Neural progenitor cell (in vitro differentiated cells): Measurements from ENCODE around the gene PARD6A.

Experiments used
- EZH2 ChIP-seq: fragments of 200-600 bp; sonication (generic); IDR thresholded peaks from 2 replicates; pipeline ENCODE4 v1.6.1; 2017; ENCODE audit warnings: antibody characterized with exemption, mild to moderate bottlenecking, moderate library complexity
- EZH2phosphoT487 ChIP-seq: fragments of 200-600 bp; sonication (generic); IDR thresholded peaks from 2 replicates; pipeline ENCODE4 v1.6.1; 2017; ENCODE audit warnings: antibody characterized with exemption
- TF ChIP-seq, protein P1 (sequence below): fragments of 200-600 bp; sonication (generic); IDR thresholded peaks from 2 replicates; pipeline ENCODE4 v1.5.1; 2017; ENCODE audit warnings: antibody characterized with exemption, mild to moderate bottlenecking

DNA sequence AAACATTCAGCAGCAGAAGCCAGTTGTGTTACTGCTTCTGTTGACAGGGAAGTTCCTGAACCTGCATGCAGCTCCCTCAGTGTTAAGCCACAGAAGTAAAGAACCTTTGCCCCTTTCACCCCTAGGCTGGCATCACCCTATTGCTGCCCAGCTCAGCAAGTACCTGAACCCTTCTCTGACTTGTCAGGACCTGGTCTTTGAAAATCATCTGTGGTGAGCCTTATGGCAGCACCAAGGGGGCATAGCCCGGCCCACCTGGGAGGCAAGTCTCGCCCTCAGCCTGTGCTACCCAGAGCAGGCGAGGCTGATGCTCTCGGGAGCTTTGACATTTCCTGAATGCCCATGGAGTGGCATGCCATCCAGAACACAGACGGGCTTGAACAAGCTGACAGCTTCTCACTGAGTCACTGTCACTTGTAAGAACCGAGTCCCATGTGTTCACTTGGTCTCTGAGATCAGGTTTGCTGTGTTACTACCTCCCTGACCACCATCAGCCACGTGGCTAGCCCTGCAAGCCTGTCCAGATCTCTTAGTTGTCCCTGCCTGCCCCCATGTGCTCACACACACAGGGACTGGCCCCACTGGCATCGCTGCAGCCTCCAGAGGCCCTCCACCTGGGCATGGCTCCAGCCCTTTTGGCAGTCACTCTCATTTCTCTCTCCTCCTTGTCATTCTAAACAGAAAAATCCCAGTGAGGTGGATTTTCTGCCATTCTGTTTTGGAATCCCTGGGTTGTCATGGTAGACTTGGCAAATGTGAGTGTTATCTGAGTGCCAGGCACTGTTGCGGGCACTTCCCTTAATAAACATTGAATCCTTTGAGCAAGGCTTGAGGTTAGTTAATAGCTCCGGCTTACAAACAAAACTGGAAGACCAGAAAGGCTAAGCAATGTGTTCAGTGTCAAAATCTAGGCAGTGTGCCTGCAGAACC lies 18.7 kb upstream of the PARD6A start:
- no peak for TF ChIP-seq EZH2
- TF ChIP-seq, protein P1, sequence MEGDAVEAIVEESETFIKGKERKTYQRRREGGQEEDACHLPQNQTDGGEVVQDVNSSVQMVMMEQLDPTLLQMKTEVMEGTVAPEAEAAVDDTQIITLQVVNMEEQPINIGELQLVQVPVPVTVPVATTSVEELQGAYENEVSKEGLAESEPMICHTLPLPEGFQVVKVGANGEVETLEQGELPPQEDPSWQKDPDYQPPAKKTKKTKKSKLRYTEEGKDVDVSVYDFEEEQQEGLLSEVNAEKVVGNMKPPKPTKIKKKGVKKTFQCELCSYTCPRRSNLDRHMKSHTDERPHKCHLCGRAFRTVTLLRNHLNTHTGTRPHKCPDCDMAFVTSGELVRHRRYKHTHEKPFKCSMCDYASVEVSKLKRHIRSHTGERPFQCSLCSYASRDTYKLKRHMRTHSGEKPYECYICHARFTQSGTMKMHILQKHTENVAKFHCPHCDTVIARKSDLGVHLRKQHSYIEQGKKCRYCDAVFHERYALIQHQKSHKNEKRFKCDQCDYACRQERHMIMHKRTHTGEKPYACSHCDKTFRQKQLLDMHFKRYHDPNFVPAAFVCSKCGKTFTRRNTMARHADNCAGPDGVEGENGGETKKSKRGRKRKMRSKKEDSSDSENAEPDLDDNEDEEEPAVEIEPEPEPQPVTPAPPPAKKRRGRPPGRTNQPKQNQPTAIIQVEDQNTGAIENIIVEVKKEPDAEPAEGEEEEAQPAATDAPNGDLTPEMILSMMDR, result no peak
- no peak for TF ChIP-seq EZH2phosphoT487
